HG02763 (cell line): ENCODE results near the gene DNMT1.

Experiments used
- ATAC-seq: cut with Tn5 transposase; IDR thresholded peaks from one replicate; pipeline ENCODE4 v1.9.1; 2021; ENCODE audit warnings: mild to moderate bottlenecking, moderate library complexity; ENCODE audit not compliant: unreplicated experiment

DNMT1 gene

GRCh38 chr19:10142701-10143375 is 51.9 kb downstream of the DNMT1 start:
- no peak for ATAC-seq

GRCh38 chr19:10141973-10142372 is 52.8 kb downstream of the DNMT1 start:
- no peak for ATAC-seq

- no peak for ATAC-seq
Measured at GRCh38 chr19:10141479-10141878, 53.3 kb downstream of the DNMT1 start.

- no peak for ATAC-seq
Measured at GRCh38 chr19:10139952-10140351, 54.8 kb downstream of the DNMT1 start.

GRCh38 chr19:10138879-10139795 is 55.6 kb downstream of the DNMT1 start:
- ATAC-seq, result no peak

GRCh38 chr19:10137751-10138682 is 56.7 kb downstream of the DNMT1 start:
- ATAC-seq, result no peak

- no peak for ATAC-seq
Measured at GRCh38 chr19:10136936-10137335, 57.8 kb downstream of the DNMT1 start.

- ATAC-seq, result no peak
Measured at GRCh38 chr19:10135551-10136334, 59.0 kb downstream of the DNMT1 start.

- ATAC-seq, result no peak
Measured at GRCh38 chr19:10134040-10134439, 60.7 kb downstream of the DNMT1 start.

- ATAC-seq, result no peak
Measured at GRCh38 chr19:10133596-10133995, 61.2 kb downstream of the DNMT1 start.

GRCh38 chr19:10132905-10133304 is 61.8 kb downstream of the DNMT1 start:
- ATAC-seq, result no peak

GRCh38 chr19:10126213-10126639 is 68.5 kb downstream of the DNMT1 start:
- ATAC-seq, result no peak

- no peak for ATAC-seq
Measured at GRCh38 chr19:10124429-10124828, 70.3 kb downstream of the DNMT1 start.

GRCh38 chr19:10122045-10122444 is 72.7 kb downstream of the DNMT1 start:
- ATAC-seq, result no peak

- ATAC-seq, result no peak
Measured at GRCh38 chr19:10120538-10121189, 74.1 kb downstream of the DNMT1 start.

- ATAC-seq, result no peak
Measured at GRCh38 chr19:10118960-10119359, 75.8 kb downstream of the DNMT1 start.

- ATAC-seq, result no peak
Measured at GRCh38 chr19:10116866-10117616, 77.7 kb downstream of the DNMT1 start.

GRCh38 chr19:10116085-10116865 is 78.5 kb downstream of the DNMT1 start:
- ATAC-seq, result no peak
